HEK293 (cell line): ENCODE results near the gene GALNS.

Source experiments
- CTCF ChIA-PET: fragments of 350-600 bp; formaldehyde crosslinking; extraction: SDS; loops from one replicate; lab custom pipeline; 2021; ENCODE audit warnings: antibody characterized with exemption; lab: Yijun Ruan, JAX
- POLR2A ChIA-PET: fragments of 300-600 bp; formaldehyde crosslinking; extraction: SDS; loops from one replicate; lab custom pipeline; 2020; ENCODE audit warnings: antibody characterized with exemption, inconsistent platforms; lab: Yijun Ruan, JAX
- H3K27ac ChIP-seq: fragments of 200-500 bp; sonication (Bioruptor generic); 2 replicates; pipeline ENCODE4 v1.5.1; 2014; ENCODE audit warnings: low read depth, low read length, control low read depth, inconsistent platforms; ENCODE audit errors: extremely low read depth
- H3K36me3 ChIP-seq, 2 experiments: fragments of 200-500 bp in 1 of 2; sonication (Bioruptor generic) in 1 of 2; 1 replicate in 1 of 2; 2 replicates in 1 of 2; pipeline ENCODE4 v1.5.1; 2014 to 2017; ENCODE audit warnings: inconsistent platforms in 2 of 2, low read length in 2 of 2; ENCODE audit not compliant: control insufficient read depth in 2 of 2, insufficient read depth in 1 of 2
- H3K4me1 ChIP-seq: fragments of 200-500 bp; sonication (Bioruptor generic); 2 replicates; pipeline ENCODE4 v1.5.1; 2014; ENCODE audit warnings: mild to moderate bottlenecking, low read length, inconsistent platforms; ENCODE audit not compliant: control insufficient read depth, insufficient read depth
- H3K4me3 ChIP-seq: 2 replicates; pipeline ENCODE4 v1.5.1; 2011; ENCODE audit warnings: low read depth, mild to moderate bottlenecking, control low read depth, low read length, moderate library complexity
- H3K9me3 ChIP-seq: fragments of 200-500 bp; sonication (Bioruptor generic); 2 replicates; pipeline ENCODE4 v1.5.1; 2014; ENCODE audit warnings: low read depth, low read length, inconsistent platforms; ENCODE audit not compliant: control insufficient read depth, insufficient read depth
- BCL11A ChIP-seq: fragments of 450-650 bp; formaldehyde crosslinking; IDR thresholded peaks from 2 replicates; pipeline ENCODE4 v1.5.1; 2016; ENCODE audit warnings: low read depth, missing biosample characterization, missing genetic modification characterization
- PBX3 ChIP-seq: sonication (generic); formaldehyde crosslinking; IDR thresholded peaks from 2 replicates; pipeline ENCODE4 v1.8.1; 2022; ENCODE audit warnings: mild to moderate bottlenecking, moderate library complexity, missing genetic modification reagents
- RBAK ChIP-seq: fragments of 450-650 bp; formaldehyde crosslinking; IDR thresholded peaks from 2 replicates; pipeline ENCODE4 v1.5.1; 2016; ENCODE audit warnings: missing biosample characterization, missing genetic modification characterization
- SCRT1 ChIP-seq: fragments of 450-650 bp; formaldehyde crosslinking; IDR thresholded peaks from 2 replicates; pipeline ENCODE4 v1.5.1; 2016; ENCODE audit warnings: missing biosample characterization, missing genetic modification characterization, borderline replicate concordance
- ZBTB7A ChIP-seq: fragments of 450-650 bp; formaldehyde crosslinking; IDR thresholded peaks from 2 replicates; pipeline ENCODE4 v1.5.1; 2016; ENCODE audit warnings: low read depth, missing biosample characterization, missing genetic modification characterization
- ZNF121 ChIP-seq: fragments of 450-650 bp; formaldehyde crosslinking; IDR thresholded peaks from 2 replicates; pipeline ENCODE4 v1.5.1; 2016; ENCODE audit warnings: missing biosample characterization, missing genetic modification characterization
- ZNF148 ChIP-seq: fragments of 450-650 bp; formaldehyde crosslinking; IDR thresholded peaks from 2 replicates; pipeline ENCODE4 v1.5.0; 2017; ENCODE audit warnings: missing biosample characterization, missing genetic modification characterization, borderline replicate concordance
- ZNF18 ChIP-seq: fragments of 450-650 bp; formaldehyde crosslinking; IDR thresholded peaks from 2 replicates; pipeline ENCODE4 v1.5.1; 2016; ENCODE audit warnings: missing biosample characterization, missing genetic modification characterization
- ZNF335 ChIP-seq: fragments of 450-650 bp; formaldehyde crosslinking; conservative IDR thresholded peaks from 2 replicates; pipeline ENCODE4 v1.5.1; 2016; ENCODE audit warnings: missing biosample characterization, missing genetic modification characterization
- ZNF423 ChIP-seq: fragments of 450-650 bp; formaldehyde crosslinking; IDR thresholded peaks from 2 replicates; pipeline ENCODE4 v1.5.1; 2016; ENCODE audit warnings: missing biosample characterization, missing genetic modification characterization
- ZNF518A ChIP-seq: fragments of 450-650 bp; formaldehyde crosslinking; conservative IDR thresholded peaks from 2 replicates; pipeline ENCODE4 v1.5.1; 2016; ENCODE audit warnings: low read depth, missing biosample characterization, missing genetic modification characterization
- ZNF529 ChIP-seq: fragments of 450-650 bp; formaldehyde crosslinking; IDR thresholded peaks from 2 replicates; pipeline ENCODE4 v1.5.1; 2017; ENCODE audit warnings: missing genetic modification characterization, missing biosample characterization; ENCODE audit not compliant: insufficient replicate concordance
- ZNF600 ChIP-seq: fragments of 450-650 bp; formaldehyde crosslinking; IDR thresholded peaks from 2 replicates; pipeline ENCODE4 v1.5.1; 2016; ENCODE audit warnings: missing biosample characterization, missing genetic modification characterization
- ZNF623 ChIP-seq: fragments of 450-650 bp; formaldehyde crosslinking; IDR thresholded peaks from 2 replicates; pipeline ENCODE4 v1.5.1; 2016; ENCODE audit warnings: missing biosample characterization, missing genetic modification characterization
- ZNF629 ChIP-seq: fragments of 450-650 bp; formaldehyde crosslinking; IDR thresholded peaks from 2 replicates; pipeline ENCODE4 v1.5.1; 2017; ENCODE audit warnings: missing biosample characterization, missing genetic modification characterization
- TF ChIP-seq, protein P1 (sequence below): fragments of 450-650 bp; formaldehyde crosslinking; IDR thresholded peaks from 2 replicates; pipeline ENCODE4 v1.5.1; 2016; ENCODE audit warnings: missing biosample characterization, missing genetic modification characterization
- TF ChIP-seq, protein P2 (sequence below): fragments of 450-650 bp; formaldehyde crosslinking; IDR thresholded peaks from 2 replicates; pipeline ENCODE4 v1.5.1; 2016; ENCODE audit warnings: missing biosample characterization, missing genetic modification characterization

The GALNS gene

GRCh38 chr16:88809068-88809675 is 47.6 kb downstream of the GALNS start (continued):
- TF ChIP-seq, protein P1, sequence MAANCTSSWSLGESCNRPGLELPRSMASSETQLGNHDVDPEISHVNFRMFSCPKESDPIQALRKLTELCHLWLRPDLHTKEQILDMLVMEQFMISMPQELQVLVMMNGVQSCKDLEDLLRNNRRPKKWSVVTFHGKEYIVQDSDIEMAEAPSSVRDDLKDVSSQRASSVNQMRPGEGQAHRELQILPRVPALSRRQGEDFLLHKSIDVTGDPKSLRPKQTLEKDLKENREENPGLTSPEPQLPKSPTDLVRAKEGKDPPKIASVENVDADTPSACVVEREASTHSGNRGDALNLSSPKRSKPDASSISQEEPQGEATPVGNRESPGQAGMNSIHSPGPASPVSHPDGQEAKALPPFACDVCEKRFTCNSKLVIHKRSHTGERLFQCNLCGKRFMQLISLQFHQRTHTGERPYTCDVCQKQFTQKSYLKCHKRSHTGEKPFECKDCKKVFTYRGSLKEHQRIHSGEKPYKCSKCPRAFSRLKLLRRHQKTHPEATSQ (tag by site-specific recombination) = no peak
- TF ChIP-seq ZNF600 (tag by site-specific recombination) (peak; percentile 81; the same call in 1 of the 2 replicates), ZNF623 (tag by site-specific recombination) (0 out of 2 replicates have a peak, but pooled peaks have one; percentile 8), ZNF518A (tag by site-specific recombination) (no peak), ZNF529 (tag by site-specific recombination) (no peak), RBAK (tag by site-specific recombination) (no peak), ZBTB7A (tag by site-specific recombination) (0 out of 2 replicates have a peak, but pooled peaks have one; percentile 34), ZNF148 (tag by site-specific recombination) (no peak), PBX3 (CRISPR knock-in tag) (no peak), ZNF121 (tag by site-specific recombination) (no peak), ZNF629 (peak; percentile 14)

- Histone ChIP-seq H3K27ac (peak overlapping the region; percentile 40; the same call in 1 of the 2 replicates), H3K9me3 (no peaks in the 10 kb centered on the region), H3K4me3 (no peak overlapping the region), H3K36me3 (peaks cover 0 to 70% of the 10 kb centered on the region in 2 experiments; a peak in 1 of 3 replicates), H3K4me1 (peaks cover 5% of the 10 kb centered on the region)
- ChIA-PET POLR2A (interaction anchor here (0.7 to 4.5 kb wide), 9 partner anchors 8 to 127 kb away, joined by 3 to 33 read pairs (median 4); no protein-coding TSS in a partner anchor), CTCF (interaction anchor here (1.5 to 3.3 kb wide), 2 partner anchors 71 kb away, joined by 3 to 25 read pairs; no protein-coding TSS in a partner anchor)
- TF ChIP-seq ZNF423 (tag by site-specific recombination) = no peak
- peak; percentile 15; the same call in 1 of the 2 replicates for TF ChIP-seq BCL11A (tag by site-specific recombination)
- TF ChIP-seq SCRT1 (tag by site-specific recombination) = 0 out of 2 replicates have a peak, but pooled peaks have one; percentile 44
- TF ChIP-seq ZNF18 (tag by site-specific recombination) = peak; percentile 88
- no peak for TF ChIP-seq ZNF335 (tag by site-specific recombination)
- TF ChIP-seq, protein P2, sequence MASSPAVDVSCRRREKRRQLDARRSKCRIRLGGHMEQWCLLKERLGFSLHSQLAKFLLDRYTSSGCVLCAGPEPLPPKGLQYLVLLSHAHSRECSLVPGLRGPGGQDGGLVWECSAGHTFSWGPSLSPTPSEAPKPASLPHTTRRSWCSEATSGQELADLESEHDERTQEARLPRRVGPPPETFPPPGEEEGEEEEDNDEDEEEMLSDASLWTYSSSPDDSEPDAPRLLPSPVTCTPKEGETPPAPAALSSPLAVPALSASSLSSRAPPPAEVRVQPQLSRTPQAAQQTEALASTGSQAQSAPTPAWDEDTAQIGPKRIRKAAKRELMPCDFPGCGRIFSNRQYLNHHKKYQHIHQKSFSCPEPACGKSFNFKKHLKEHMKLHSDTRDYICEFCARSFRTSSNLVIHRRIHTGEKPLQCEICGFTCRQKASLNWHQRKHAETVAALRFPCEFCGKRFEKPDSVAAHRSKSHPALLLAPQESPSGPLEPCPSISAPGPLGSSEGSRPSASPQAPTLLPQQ = peak; percentile 78
These were observed 48.9 kb downstream of the GALNS start for GRCh38 chr16:88807626-88808453.
